ENCODE data around the gene MACF1.

Gene MACF1

GRCh38 chr1:39226836-39227235, 22.3 kb downstream of the MACF1 start:
- no peak overlapping the region for H3K4me3 ChIP-seq
- no peak overlapping the region; a peak in 1 of 22 replicates for H3K27ac ChIP-seq
- no peaks in the 10 kb centered on the region for H3K27me3 ChIP-seq
- peaks cover 4 to 43% (median 32%) of the 10 kb centered on the region in 11 experiments; a peak in 20 of 22 replicates for H3K36me3 ChIP-seq
- no peak overlapping the region for H3K4me2 ChIP-seq
- H3K4me1 ChIP-seq: peaks cover 19 to 53% (median 25%) of the 10 kb centered on the region in 10 experiments
- H4K20me1 ChIP-seq: peaks cover 20 to 98% (median 72%) of the 10 kb centered on the region in 11 experiments
- H3K9me3 ChIP-seq (replicated peaks in 1 of 11): no peaks in the 10 kb centered on the region
- TF ChIP-seq Cebpa-rat (IDR thresholded peaks at IDR 0.05): no peak
- H3K9ac ChIP-seq: no peak overlapping the region

GRCh38 chr1:39228252-39228651, 23.8 kb downstream of the MACF1 start:
- H3K27ac ChIP-seq: no peak overlapping the region
- H3K4me2 ChIP-seq: no peak overlapping the region
- peaks cover 12 to 46% (median 34%) of the 10 kb centered on the region in 11 experiments for H3K36me3 ChIP-seq
- no peak overlapping the region for H3K9ac ChIP-seq
- H4K20me1 ChIP-seq: peaks cover 20 to 90% (median 64%) of the 10 kb centered on the region in 11 experiments; a peak in 21 of 22 replicates
- peaks cover 19 to 53% (median 25%) of the 10 kb centered on the region in 10 experiments for H3K4me1 ChIP-seq
- H3K4me3 ChIP-seq: no peak overlapping the region
- peaks cover 0 to 7% (median 3%) of the 10 kb centered on the region in 11 experiments; a peak in 10 of 22 replicates for H3K9me3 ChIP-seq (replicated peaks in 1 of 11)
- TF ChIP-seq Cebpa-rat (IDR thresholded peaks at IDR 0.05): no peak
- no peaks in the 10 kb centered on the region for H3K27me3 ChIP-seq

- H3K27ac ChIP-seq: peak overlapping the region in 4 of 11 experiments; percentile 59 to 83 (median 72); a peak in 5 of 22 replicates
- H3K36me3 ChIP-seq: peaks cover 15 to 47% (median 37%) of the 10 kb centered on the region in 11 experiments
- H4K20me1 ChIP-seq: peaks cover 17 to 77% (median 53%) of the 10 kb centered on the region in 11 experiments; a peak in 21 of 22 replicates
- peaks cover 0 to 11% (median 6%) of the 10 kb centered on the region in 11 experiments; a peak in 11 of 22 replicates for H3K9me3 ChIP-seq (replicated peaks in 1 of 11)
- peak overlapping the region in 10 of 11 experiments; percentile 14 to 74 (median 48); a peak in 17 of 22 replicates for H3K4me2 ChIP-seq
- peak overlapping the region in 1 of 11 experiments; percentile 15; a peak in 1 of 22 replicates for H3K9ac ChIP-seq
- TF ChIP-seq Cebpa-rat (IDR thresholded peaks at IDR 0.05): no peak
- H3K27me3 ChIP-seq: no peaks in the 10 kb centered on the region
- peaks cover 19 to 53% (median 24%) of the 10 kb centered on the region in 10 experiments for H3K4me1 ChIP-seq
- H3K4me3 ChIP-seq: no peak overlapping the region
These were observed 25.0 kb downstream of the MACF1 start for GRCh38 chr1:39229504-39229903.

- peak overlapping the region; percentile 10 to 74 (median 46) for H3K4me2 ChIP-seq
- no peak overlapping the region for H3K4me3 ChIP-seq
- H3K4me1 ChIP-seq: peaks cover 19 to 53% (median 23%) of the 10 kb centered on the region in 10 experiments
- peak overlapping the region in 5 of 11 experiments; percentile 14 to 55 (median 36); a peak in 5 of 22 replicates for H3K9ac ChIP-seq
- no peaks in the 10 kb centered on the region for H3K27me3 ChIP-seq
- peaks cover 0 to 15% (median 9%) of the 10 kb centered on the region in 11 experiments; a peak in 11 of 22 replicates for H3K9me3 ChIP-seq (replicated peaks in 1 of 11)
- H4K20me1 ChIP-seq: peaks cover 15 to 73% (median 45%) of the 10 kb centered on the region in 11 experiments; a peak in 21 of 22 replicates
- H3K36me3 ChIP-seq: peaks cover 15 to 51% (median 38%) of the 10 kb centered on the region in 11 experiments
- TF ChIP-seq Cebpa-rat (IDR thresholded peaks at IDR 0.05): no peak
- peak overlapping the region in 10 of 11 experiments; percentile 9 to 83 (median 50); a peak in 18 of 22 replicates for H3K27ac ChIP-seq
These were observed 26.0 kb downstream of the MACF1 start for GRCh38 chr1:39230261-39231190.

GRCh38 chr1:39236971-39237370, 32.5 kb downstream of the MACF1 start:
- H3K9ac ChIP-seq: no peak overlapping the region
- H3K4me2 ChIP-seq: no peak overlapping the region
- H3K9me3 ChIP-seq (replicated peaks in 1 of 11): peaks cover 0 to 17% (median 9%) of the 10 kb centered on the region in 11 experiments; a peak in 11 of 22 replicates
- peaks cover 54 to 88% (median 81%) of the 10 kb centered on the region in 11 experiments for H3K36me3 ChIP-seq
- peaks cover 7 to 23% (median 10%) of the 10 kb centered on the region in 10 experiments; a peak in 14 of 20 replicates for H3K4me1 ChIP-seq
- TF ChIP-seq Cebpa-rat (IDR thresholded peaks at IDR 0.05): no peak
- H3K27me3 ChIP-seq: no peaks in the 10 kb centered on the region
- H3K27ac ChIP-seq: no peak overlapping the region
- peaks cover 0 to 73% (median 26%) of the 10 kb centered on the region in 11 experiments; a peak in 12 of 22 replicates for H4K20me1 ChIP-seq
- no peak overlapping the region for H3K4me3 ChIP-seq

GRCh38 chr1:39238476-39238875, 34.0 kb downstream of the MACF1 start:
- H3K9me3 ChIP-seq (replicated peaks in 1 of 11): peaks cover 0 to 8% (median under 1%) of the 10 kb centered on the region in 11 experiments; a peak in 8 of 22 replicates
- H3K27me3 ChIP-seq: no peaks in the 10 kb centered on the region
- H3K9ac ChIP-seq: no peak overlapping the region
- no peak for TF ChIP-seq Cebpa-rat (IDR thresholded peaks at IDR 0.05)
- H3K4me1 ChIP-seq: peaks cover 7 to 23% (median 10%) of the 10 kb centered on the region in 10 experiments; a peak in 14 of 20 replicates
- H3K27ac ChIP-seq: 0 out of 22 replicates have a peak overlapping the region, but pooled peaks of 1 of the 11 experiments have one; percentile 6
- H4K20me1 ChIP-seq: peaks cover 0 to 82% (median 32%) of the 10 kb centered on the region in 11 experiments; a peak in 14 of 22 replicates
- H3K36me3 ChIP-seq: peaks cover 40 to 88% (median 80%) of the 10 kb centered on the region in 11 experiments
- peak overlapping the region in 2 of 11 experiments; percentile 5 to 17; a peak in 1 of 22 replicates for H3K4me2 ChIP-seq
- H3K4me3 ChIP-seq: no peak overlapping the region

GRCh38 chr1:39239968-39240367, 35.5 kb downstream of the MACF1 start:
- TF ChIP-seq Cebpa-rat (IDR thresholded peaks at IDR 0.05): no peak
- Histone ChIP-seq H3K4me1 (peaks cover 7 to 23% (median 10%) of the 10 kb centered on the region in 10 experiments; a peak in 14 of 20 replicates), H3K4me3 (no peak overlapping the region), H4K20me1 (peaks cover 0 to 96% (median 39%) of the 10 kb centered on the region in 11 experiments; a peak in 14 of 22 replicates), H3K4me2 (no peak overlapping the region), H3K36me3 (peaks cover 38 to 99% (median 84%) of the 10 kb centered on the region in 11 experiments), H3K9ac (no peak overlapping the region), H3K9me3 (replicated peaks in 1 of 11) (peaks cover 0 to 7% (median 0%) of the 10 kb centered on the region in 11 experiments; a peak in 4 of 22 replicates), H3K27ac (no peak overlapping the region), H3K27me3 (no peaks in the 10 kb centered on the region)

- Histone ChIP-seq H3K4me2 (no peak overlapping the region), H3K4me3 (no peak overlapping the region), H4K20me1 (peaks cover 0 to 97% (median 35%) of the 10 kb centered on the region in 11 experiments; a peak in 13 of 22 replicates), H3K27ac (no peak overlapping the region), H3K9ac (no peak overlapping the region), H3K9me3 (replicated peaks in 1 of 11) (no peaks in the 10 kb centered on the region), H3K27me3 (no peaks in the 10 kb centered on the region), H3K4me1 (peaks cover 0 to 8% (median 4%) of the 10 kb centered on the region in 10 experiments; a peak in 11 of 20 replicates), H3K36me3 (peaks cover 28 to 94% (median 72%) of the 10 kb centered on the region in 11 experiments; a peak in 21 of 22 replicates)
- TF ChIP-seq Cebpa-rat (IDR thresholded peaks at IDR 0.05): no peak
These were observed 38.8 kb downstream of the MACF1 start for GRCh38 chr1:39243302-39243701.

Data from BLaER1 treated with 17β-estradiol and CSF1 and Interleukin-3, amounts not matched to agents 10 nM and 100 nM (cell line).